ENCODE data around the gene BPGM.

BPGM gene

DNA sequence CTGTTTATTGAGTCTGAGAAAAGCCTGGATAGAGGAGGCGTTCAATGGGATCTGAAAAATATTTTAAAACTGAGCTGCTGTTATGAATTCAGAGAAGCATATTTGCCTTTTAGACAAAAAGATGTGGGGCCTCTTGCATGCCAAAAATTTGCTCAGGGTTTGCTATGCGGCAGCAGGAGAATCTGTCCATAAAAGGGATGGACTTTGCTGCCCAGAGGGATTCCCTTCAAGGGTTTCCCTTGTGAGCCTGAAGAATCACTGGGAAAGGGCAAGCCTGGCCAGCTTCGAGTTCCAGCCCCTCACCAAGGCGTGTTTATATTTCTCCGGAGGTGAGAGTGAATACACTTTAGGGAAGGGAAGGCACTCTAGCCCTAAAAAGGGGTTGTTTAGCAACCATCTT lies 77.2 kb downstream of the BPGM start:
- no peak for DNase-seq

GRCh38 chr7:134724606-134725005 lies 78.0 kb downstream of the BPGM start:
- DNase-seq: no peak

DNA sequence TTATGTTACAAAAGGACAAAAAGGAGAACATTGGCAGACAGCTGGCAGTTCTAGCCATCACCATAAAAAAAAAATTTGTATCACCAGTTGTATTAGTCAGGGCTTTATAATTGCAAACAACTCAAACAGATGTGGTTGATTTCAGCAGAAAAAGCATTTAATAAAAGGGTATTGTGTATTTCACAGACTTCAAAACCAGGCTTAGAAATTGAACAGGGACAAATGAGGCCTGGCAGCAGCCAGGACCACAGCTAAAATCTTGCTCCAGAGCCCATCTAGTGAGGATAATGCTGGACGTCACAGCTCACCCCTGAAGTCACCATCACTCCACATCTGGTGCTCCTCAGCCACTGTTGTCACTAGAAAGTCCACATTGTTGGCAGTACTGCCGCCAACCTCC lies 79.9 kb downstream of the BPGM start:
- DNase-seq: no peak

DNA sequence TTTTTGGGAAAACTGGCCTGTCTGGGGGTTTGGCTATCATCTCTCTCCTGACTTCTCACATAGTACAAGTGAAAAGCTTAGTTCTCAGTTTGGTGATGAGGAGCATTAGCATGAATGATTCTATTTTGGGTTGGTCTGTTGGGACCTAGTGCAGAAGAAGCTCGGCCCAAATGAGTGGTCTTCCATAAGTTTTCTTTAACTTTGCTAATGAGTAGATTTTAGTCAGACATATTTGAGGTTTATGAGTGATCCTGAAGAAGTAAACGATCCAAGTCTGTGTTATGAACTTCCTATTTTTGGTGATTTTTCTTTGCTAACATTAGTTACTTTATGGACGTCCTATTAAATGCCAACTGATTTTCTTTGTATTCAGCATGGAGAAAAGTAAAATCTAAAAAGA lies 81.1 kb downstream of the BPGM start:
- no peak for DNase-seq

All from activated CD8-positive, alpha-beta memory T cell treated with anti-CD3 and anti-CD28 coated beads, Interleukin-2, amount 50 U/mL, for 48 hours (primary cell).